Epidermal melanocyte (primary cell): ENCODE measurements around the gene GBF1.

Experiments used
- DNase-seq: peaks from one replicate; pipeline ENCODE4 v3.0.0; 2011; ENCODE audit warnings: low spot score; ENCODE audit not compliant: insufficient read length

GBF1 gene

GRCh38 chr10:102394801-102395399 lies 149.6 kb downstream of the GBF1 start:
- DNase-seq = no peak

DNA sequence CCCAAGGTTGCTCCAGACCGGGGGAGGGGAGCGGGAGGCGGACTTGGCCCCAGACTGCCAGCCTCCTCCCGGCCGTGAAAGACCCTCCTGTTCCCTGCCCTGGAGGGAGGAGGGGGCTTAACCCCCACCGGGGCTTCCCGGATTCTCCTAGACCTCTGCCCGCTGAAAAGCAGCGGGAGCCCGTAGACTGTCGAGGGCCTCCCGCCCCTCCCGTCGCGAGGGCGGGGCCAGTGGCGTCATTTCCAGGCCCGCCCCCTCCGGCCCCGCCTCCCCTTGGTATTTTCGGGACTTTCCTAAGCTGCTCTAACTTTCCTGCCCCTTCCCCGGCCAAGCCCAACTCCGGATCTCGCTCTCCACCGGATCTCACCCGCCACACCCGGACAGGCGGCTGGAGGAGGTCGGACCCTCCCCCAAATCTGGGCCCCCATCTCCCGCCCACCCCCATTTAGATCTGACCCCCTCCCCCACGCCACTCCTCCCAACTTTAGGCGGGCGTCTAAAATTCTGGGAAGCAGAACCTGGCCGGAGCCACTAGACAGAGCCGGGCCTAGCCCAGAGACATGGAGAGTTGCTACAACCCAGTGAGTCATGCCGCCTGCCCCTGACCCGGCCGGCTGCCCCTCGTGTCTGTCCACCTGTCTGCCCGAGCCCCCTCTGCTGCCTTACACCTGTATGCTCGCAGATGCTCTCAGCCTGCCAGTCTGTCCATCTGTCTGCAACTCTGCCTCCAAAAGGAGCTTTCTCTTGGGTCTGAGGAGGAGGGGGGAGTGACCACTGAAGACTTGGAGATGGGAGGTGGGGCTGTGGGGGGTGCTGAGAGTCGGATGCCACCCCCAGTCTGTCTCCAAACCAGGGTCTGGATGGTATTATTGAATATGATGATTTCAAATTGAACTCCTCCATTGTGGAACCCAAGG lies 150.3 kb downstream of the GBF1 start, which contains the start of gene NFKB2:
Gene NFKB2, plus strand, starts transcription at position 306 of the 917 bp plus-strand sequence. Its CDS starts 255 bp downstream, at position 561.
- DNase-seq = peak; percentile 91

DNA sequence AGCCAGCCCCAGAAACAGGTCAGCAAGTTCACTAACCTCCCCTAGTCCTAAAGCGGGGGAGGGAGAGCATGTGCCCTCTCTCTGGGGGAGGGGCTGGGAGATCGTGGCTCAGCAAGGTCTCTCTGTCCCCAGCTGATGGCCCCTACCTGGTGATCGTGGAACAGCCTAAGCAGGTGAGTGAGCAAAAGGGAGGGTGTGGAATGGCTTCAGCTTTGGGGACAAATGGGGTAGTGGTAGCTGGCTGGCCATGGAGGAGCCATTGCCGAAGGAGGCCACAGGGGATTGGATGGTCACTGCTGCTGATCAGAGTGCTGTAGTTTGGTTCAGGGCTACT lies 151.0 kb downstream of the GBF1 start:
- no peak for DNase-seq

GRCh38 chr10:102396730-102397151 lies 151.4 kb downstream of the GBF1 start:
- DNase-seq = no peak

DNA sequence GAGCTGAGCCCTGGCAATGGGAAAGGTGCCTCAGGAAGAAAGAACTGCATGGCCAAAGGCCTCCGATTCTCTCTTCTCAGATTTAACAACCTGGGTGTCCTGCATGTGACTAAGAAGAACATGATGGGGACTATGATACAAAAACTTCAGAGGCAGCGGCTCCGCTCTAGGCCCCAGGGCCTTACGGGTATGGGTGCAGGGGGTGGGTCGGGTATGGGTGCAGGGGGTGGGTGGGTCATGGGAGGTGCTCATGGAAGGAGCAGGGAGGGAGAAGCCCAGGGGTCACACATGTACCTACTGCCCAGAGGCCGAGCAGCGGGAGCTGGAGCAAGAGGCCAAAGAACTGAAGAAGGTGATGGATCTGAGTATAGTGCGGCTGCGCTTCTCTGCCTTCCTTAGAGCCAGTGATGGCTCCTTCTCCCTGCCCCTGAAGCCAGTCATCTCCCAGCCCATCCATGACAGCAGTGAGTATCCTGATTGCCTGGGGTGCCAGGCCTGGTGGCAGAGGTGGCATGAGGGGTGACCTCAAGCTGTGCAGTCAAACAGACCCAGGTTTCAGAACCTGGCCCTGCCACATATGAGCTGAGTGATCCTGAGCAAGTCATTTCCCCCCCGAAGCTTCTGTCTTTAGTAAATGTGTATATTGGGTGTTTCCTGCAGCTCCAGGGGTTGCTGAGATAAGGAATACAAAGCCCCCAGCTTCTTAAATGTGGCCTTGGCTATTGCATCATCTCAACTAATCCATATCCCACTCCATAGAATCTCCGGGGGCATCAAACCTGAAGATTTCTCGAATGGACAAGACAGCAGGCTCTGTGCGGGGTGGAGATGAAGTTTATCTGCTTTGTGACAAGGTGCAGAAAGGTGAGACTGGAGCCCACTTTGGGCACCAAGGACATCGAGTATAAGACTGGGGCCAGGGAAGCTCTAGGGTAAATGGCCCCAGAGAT lies 152.2 kb downstream of the GBF1 start:
- DNase-seq = no peak

DNA sequence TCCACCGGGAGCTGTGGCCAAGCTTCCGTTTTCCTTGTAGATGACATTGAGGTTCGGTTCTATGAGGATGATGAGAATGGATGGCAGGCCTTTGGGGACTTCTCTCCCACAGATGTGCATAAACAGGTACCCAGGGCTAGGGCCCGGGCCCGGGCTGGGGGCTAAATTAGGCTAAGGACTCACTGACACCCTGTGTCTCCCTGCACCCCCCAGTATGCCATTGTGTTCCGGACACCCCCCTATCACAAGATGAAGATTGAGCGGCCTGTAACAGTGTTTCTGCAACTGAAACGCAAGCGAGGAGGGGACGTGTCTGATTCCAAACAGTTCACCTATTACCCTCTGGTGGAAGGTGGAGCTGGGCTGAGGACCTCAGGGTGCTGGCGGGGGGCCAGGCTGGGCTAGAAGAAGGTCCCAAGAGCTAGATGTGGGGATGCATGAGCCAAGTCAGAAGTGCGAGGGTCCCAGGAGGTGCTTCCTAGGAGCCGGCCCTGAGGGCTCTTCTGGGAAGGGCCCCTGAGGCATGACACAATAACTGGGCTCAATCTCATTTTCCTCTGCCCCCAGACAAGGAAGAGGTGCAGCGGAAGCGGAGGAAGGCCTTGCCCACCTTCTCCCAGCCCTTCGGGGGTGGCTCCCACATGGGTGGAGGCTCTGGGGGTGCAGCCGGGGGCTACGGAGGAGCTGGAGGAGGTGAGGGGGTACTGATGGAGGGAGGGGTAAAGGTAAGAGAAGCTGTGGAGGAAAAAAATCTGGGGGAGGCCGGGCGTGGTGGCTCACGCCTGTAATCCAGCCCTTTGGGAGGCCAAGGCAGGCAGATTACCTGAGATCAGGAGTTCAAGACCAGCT lies 153.1 kb downstream of the GBF1 start:
- no peak for DNase-seq

- peak; percentile 94 for DNase-seq
Observed at GRCh38 chr10:102399217-102400021, 154.1 kb downstream of the GBF1 start.

- no peak for DNase-seq
Observed at GRCh38 chr10:102400076-102400475, 154.7 kb downstream of the GBF1 start.

DNA sequence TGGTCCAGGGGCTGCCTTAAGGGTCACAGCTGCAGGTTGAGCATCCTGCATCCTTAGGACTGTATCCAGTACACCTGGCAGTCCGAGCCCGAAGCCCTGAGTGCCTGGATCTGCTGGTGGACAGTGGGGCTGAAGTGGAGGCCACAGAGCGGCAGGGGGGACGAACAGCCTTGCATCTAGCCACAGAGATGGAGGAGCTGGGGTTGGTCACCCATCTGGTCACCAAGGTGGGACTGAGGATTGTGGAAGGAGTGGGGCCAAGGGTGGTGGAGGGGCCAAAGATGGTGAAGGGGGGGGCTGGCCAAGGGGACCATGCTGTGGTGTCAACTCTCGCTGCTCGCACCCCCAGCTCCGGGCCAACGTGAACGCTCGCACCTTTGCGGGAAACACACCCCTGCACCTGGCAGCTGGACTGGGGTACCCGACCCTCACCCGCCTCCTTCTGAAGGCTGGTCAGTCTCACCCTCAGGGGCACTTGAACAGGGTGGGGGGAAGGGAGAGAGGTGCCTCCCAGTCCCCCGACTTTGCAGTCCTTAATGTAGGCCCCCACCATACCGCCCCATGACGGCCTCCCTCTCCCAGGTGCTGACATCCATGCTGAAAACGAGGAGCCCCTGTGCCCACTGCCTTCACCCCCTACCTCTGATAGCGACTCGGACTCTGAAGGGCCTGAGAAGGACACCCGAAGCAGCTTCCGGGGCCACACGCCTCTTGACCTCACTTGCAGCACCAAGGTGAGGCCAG lies 155.4 kb downstream of the GBF1 start:
- no peak for DNase-seq

DNA sequence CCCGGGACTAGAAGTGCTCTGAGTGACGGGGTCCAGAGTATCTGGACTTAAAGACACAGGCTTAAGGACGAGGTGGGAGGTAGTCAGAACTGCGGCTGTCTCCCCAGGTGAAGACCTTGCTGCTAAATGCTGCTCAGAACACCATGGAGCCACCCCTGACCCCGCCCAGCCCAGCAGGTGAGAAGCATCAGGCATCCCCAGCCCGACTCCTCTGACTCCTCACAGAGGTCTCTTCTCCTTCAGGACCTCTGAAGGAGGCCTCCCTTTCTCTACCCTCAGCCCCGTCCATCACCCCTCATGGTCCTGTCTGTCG lies 156.0 kb downstream of the GBF1 start:
- no peak for DNase-seq

- DNase-seq = no peak
Observed at GRCh38 chr10:102401735-102402511, 156.6 kb downstream of the GBF1 start.

GRCh38 chr10:102402512-102402896 lies 157.2 kb downstream of the GBF1 start:
- DNase-seq = no peak

DNA sequence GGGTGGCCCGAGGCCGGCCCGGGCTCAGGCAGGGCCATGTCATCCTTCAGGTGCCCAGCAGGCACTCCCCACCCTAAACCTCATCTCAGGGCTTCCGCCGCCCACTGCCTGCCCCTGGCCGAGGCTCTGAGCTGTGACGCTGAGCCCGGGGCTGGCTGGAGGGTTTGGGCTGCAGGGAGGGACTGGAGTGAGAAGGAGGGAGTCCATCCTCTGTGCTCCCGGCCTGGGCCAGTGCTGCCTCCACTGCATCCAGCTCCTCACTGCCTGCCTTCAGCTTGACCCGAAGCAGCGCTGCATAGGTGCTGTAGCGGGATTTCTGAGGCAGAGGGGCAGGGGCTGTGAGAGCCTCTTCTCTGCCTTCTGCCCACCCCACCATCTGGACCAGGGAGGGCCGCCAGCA lies 157.8 kb downstream of the GBF1 start:
- no peak for DNase-seq

DNA sequence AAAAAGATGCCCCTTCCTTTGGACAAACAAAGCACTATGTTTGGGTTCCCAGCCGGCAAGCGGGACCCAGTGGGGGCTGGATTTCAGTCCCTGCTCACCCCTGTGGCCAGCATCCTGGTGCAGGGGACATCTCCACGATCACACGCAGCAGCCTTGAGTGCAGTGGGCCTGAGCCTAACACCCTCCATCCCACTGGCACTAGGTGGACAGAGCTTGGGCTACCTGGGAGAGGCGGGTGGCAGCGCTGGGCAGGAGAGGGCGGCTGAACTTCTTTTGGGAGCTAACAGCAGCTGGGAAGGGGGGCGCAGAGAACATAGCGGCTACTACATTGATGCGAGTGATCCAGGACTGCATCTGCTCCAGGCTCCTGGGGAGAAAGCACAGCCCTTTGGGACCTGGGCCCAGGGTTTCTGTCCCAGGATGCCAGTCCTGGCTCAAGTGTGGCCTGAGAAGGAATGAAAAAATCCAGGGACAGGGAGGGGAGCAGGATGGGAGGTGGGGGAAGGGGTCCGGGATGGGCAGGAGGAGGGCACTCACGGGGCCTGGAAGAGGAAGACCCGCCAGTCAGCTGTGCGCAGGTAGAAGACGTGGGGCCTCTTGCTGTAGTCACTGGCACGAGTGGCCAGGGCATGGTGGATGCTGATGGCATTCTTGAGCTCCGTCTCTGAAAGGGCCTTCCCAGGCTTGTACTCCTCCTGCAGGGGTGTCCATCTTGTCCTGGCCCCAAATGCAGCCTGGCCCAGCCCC lies 159.2 kb downstream of the GBF1 start:
- DNase-seq = no peak

- DNase-seq = no peak
Observed at GRCh38 chr10:102405108-102405571, 159.8 kb downstream of the GBF1 start.

GRCh38 chr10:102405632-102406031 lies 160.3 kb downstream of the GBF1 start:
- DNase-seq = no peak

DNA sequence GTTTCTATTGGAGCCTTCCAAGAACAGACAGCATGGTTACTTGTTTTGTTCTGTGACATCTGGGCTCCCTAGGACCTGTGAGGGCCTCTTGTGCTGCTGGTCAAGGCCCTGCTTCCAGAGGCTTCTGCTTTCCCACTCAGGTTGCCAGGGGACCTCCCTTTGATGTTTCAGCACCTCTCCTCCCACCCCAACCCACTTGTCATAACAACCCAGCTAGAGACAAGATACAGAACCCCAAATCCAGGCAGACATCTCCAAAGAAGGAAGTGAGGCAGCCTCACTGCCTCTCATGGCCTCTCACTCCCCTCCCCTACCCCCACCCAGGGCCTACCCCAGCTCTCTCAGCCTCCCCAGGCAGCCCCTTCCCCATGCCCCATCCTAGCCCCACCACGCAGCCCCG lies 161.5 kb downstream of the GBF1 start:
- DNase-seq = no peak
